SK-N-MC (cell line): ENCODE results near the gene XIRP1.

Source experiments
- EZH2 ChIP-seq: fragments of 200-600 bp; sonication (generic); IDR thresholded peaks from one replicate; pipeline ENCODE4 v1.6.1; 2017; ENCODE audit warnings: antibody characterized with exemption
- FOXP2 ChIP-seq: optimal IDR thresholded peaks from 2 replicates; pipeline ENCODE3; 2011; ENCODE audit warnings: mild to moderate bottlenecking, moderate library complexity; ENCODE audit not compliant: insufficient read depth; ENCODE audit errors: extremely low read length, control extremely low read depth
- POLR2AphosphoS5 ChIP-seq: IDR thresholded peaks from 2 replicates; pipeline ENCODE4 v1.6.1; 2012; ENCODE audit warnings: mild to moderate bottlenecking, low read depth, low read length, borderline replicate concordance

- TF ChIP-seq POLR2AphosphoS5 (no peak), EZH2 (no peak), FOXP2 (no peak)
Measured at GRCh38 chr3:39150803-39151631, 41.4 kb downstream of the XIRP1 start.
